GM23248 (cell line): ENCODE results near the gene RARB.

Source experiments
- EZH2 ChIP-seq: fragments of 200-600 bp; sonication (generic); IDR thresholded peaks from 2 replicates; pipeline ENCODE4 v1.6.1; 2018; ENCODE audit warnings: antibody characterized with exemption, mild to moderate bottlenecking; ENCODE audit not compliant: insufficient read depth, poor library complexity, severe bottlenecking
- EZH2phosphoT487 ChIP-seq: fragments of 200-600 bp; sonication (generic); IDR thresholded peaks from 2 replicates; pipeline ENCODE4 v1.6.1; 2018; ENCODE audit warnings: antibody characterized with exemption, moderate library complexity, mild to moderate bottlenecking, low read depth; ENCODE audit not compliant: insufficient read depth

DNA sequence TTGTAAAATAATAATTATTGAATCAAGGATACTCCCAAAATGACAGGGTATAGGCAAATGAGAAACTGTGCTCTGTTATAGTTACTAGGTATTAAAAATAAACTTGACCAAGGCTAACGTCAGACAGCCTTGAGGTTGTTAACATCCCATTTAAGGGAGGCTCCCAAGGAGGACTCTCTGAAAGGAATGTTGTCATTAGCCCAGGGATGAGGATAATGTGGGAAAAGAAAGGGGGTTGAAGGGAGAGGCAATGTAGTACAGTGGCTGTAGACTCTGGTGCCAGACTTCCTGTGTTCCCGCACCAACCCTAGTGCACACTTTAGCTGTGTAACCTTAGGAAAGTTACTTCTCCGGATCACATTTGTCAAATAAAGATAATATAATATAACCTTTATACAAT is 47.0 kb upstream of the RARB start:
- no peak for TF ChIP-seq EZH2
- no peak for TF ChIP-seq EZH2phosphoT487
